IMR-90 (cell line): ENCODE results near the gene FAM193A. TPM values are rescaled to one million over a fixed set of nuclear protein-coding genes. Genes with fewer than 3 reads are reported as not detected.

Experiments used
- ATAC-seq: fragments of 200-7000 bp; cut with Tn5 transposase; 2 replicates; pipeline ENCODE4 v1.9.1; 2020; ENCODE audit warnings: low read depth, mild to moderate bottlenecking, moderate library complexity
- BruUV-seq: library from RNA; stranded (reverse); fragments of 400-500 nt; replicated peaks from 2 replicates; lab custom pipeline; 2021; lab: Mats Ljungman, UMichigan
- CTCF ChIA-PET: fragments of 300-600 bp; formaldehyde crosslinking; extraction: SDS; loops from one replicate; lab custom pipeline; 2021; ENCODE audit warnings: antibody characterized with exemption; lab: Yijun Ruan, JAX
- POLR2A ChIA-PET: fragments of 300-600 bp; sonication (Branson Sonifier 250); formaldehyde crosslinking; loops from one replicate; lab custom pipeline; 2022; ENCODE audit warnings: antibody characterized with exemption; ENCODE audit not compliant: unreplicated experiment; lab: Charles Lee
- DNase-seq: peaks from one replicate; pipeline ENCODE4 v3.0.0; 2013
- H2AFZ ChIP-seq: replicated peaks from 2 replicates; pipeline ENCODE3; 2013; ENCODE audit warnings: low read length, mild to moderate bottlenecking; ENCODE audit not compliant: poor library complexity
- H2AK5ac ChIP-seq: 2 replicates; pipeline ENCODE4 v1.6.1; 2013; ENCODE audit warnings: low read depth, low read length, inconsistent platforms
- H2AK9ac ChIP-seq: replicated peaks from 2 replicates; pipeline ENCODE3; 2013; ENCODE audit warnings: mild to moderate bottlenecking, low read depth, low read length, moderate library complexity; ENCODE audit not compliant: poor library complexity
- H2BK120ac ChIP-seq: 2 replicates; pipeline ENCODE4 v1.6.1; 2013; ENCODE audit warnings: low read depth, low read length, inconsistent platforms
- H2BK15ac ChIP-seq: 3 replicates; pipeline ENCODE4 v1.6.1; 2013; ENCODE audit warnings: low read depth, low read length, inconsistent platforms
- H2BK20ac ChIP-seq: 2 replicates; pipeline ENCODE4 v1.6.1; 2013; ENCODE audit warnings: low read depth, mild to moderate bottlenecking, inconsistent platforms, low read length, moderate library complexity
- H2BK5ac ChIP-seq: 2 replicates; pipeline ENCODE4 v1.6.1; 2013; ENCODE audit warnings: mild to moderate bottlenecking, low read depth, low read length, inconsistent platforms; ENCODE audit not compliant: poor library complexity, severe bottlenecking
- H3K14ac ChIP-seq: replicated peaks from 2 replicates; pipeline ENCODE4 v1.6.1; 2013; ENCODE audit warnings: low read depth, low read length, inconsistent platforms
- H3K18ac ChIP-seq: 2 replicates; pipeline ENCODE4 v1.6.1; 2013; ENCODE audit warnings: low read depth, low read length, control low read depth
- H3K23ac ChIP-seq: 2 replicates; pipeline ENCODE4 v1.6.1; 2013; ENCODE audit warnings: low read depth, low read length, inconsistent platforms
- H3K27ac ChIP-seq: 2 replicates; pipeline ENCODE4 v1.5.1; 2013; ENCODE audit warnings: mild to moderate bottlenecking, control low read depth, low read length; ENCODE audit not compliant: insufficient read depth
- H3K27me3 ChIP-seq: 2 replicates; pipeline ENCODE4 v1.6.1; 2013; ENCODE audit warnings: low read length; ENCODE audit not compliant: control insufficient read depth, insufficient read depth
- H3K36me3 ChIP-seq: 2 replicates; pipeline ENCODE4 v1.6.1; 2013; ENCODE audit warnings: low read length, mixed read lengths; ENCODE audit not compliant: control insufficient read depth, insufficient read depth
- H3K4ac ChIP-seq: 2 replicates; pipeline ENCODE4 v1.6.1; 2013; ENCODE audit warnings: low read depth, low read length, inconsistent platforms
- H3K4me1 ChIP-seq: 2 replicates; pipeline ENCODE4 v1.6.1; 2013; ENCODE audit warnings: low read length, mixed read lengths; ENCODE audit not compliant: control insufficient read depth, insufficient read depth
- H3K4me2 ChIP-seq: 2 replicates; pipeline ENCODE4 v1.6.1; 2013; ENCODE audit warnings: low read depth, mild to moderate bottlenecking, control low read depth, low read length, moderate library complexity
- H3K4me3 ChIP-seq: 2 replicates; pipeline ENCODE4 v1.5.1; 2013; ENCODE audit warnings: low read depth, mild to moderate bottlenecking, control low read depth, low read length, moderate library complexity; ENCODE audit not compliant: insufficient read depth
- H3K56ac ChIP-seq: 2 replicates; pipeline ENCODE4 v1.6.1; 2013; ENCODE audit warnings: low read length, inconsistent platforms; ENCODE audit not compliant: insufficient read depth; ENCODE audit errors: extremely low read depth
- H3K79me1 ChIP-seq, 2 experiments: 2 replicates each; pipeline ENCODE4 v1.6.1; 2013; ENCODE audit warnings: low read length in 2 of 2, inconsistent platforms in 1 of 2, low read depth in 1 of 2
- H3K9ac ChIP-seq: 2 replicates; pipeline ENCODE4 v1.6.1; 2013; ENCODE audit warnings: low read depth, low read length, control low read depth
- H3K9me1 ChIP-seq: 2 replicates; pipeline ENCODE4 v1.6.1; 2013; ENCODE audit warnings: low read length, inconsistent platforms; ENCODE audit not compliant: insufficient read depth
- H3K9me3 ChIP-seq: 2 replicates; pipeline ENCODE4 v1.6.1; 2013; ENCODE audit warnings: low read length; ENCODE audit not compliant: control insufficient read depth, insufficient read depth
- H4K20me1 ChIP-seq: 2 replicates; pipeline ENCODE4 v1.6.1; 2013; ENCODE audit warnings: low read length, inconsistent platforms; ENCODE audit not compliant: insufficient read depth
- H4K5ac ChIP-seq: 2 replicates; pipeline ENCODE4 v1.6.1; 2013; ENCODE audit warnings: mild to moderate bottlenecking, low read depth, low read length, control low read depth
- H4K8ac ChIP-seq, 2 experiments: 2 replicates each; pipeline ENCODE4 v1.6.1; 2013; ENCODE audit warnings: low read depth in 2 of 2, low read length in 2 of 2, control low read depth in 1 of 2, inconsistent platforms in 1 of 2
- H4K91ac ChIP-seq: 2 replicates; pipeline ENCODE4 v1.6.1; 2013; ENCODE audit warnings: low read depth, low read length, inconsistent platforms; ENCODE audit not compliant: insufficient read depth
- BHLHE40 ChIP-seq: fragments of 150-350 bp; IDR thresholded peaks from 2 replicates; pipeline ENCODE4 v1.6.1; 2016; ENCODE audit warnings: mild to moderate bottlenecking, low read depth, low read length
- CEBPB ChIP-seq: IDR thresholded peaks from 2 replicates; pipeline ENCODE4 v1.6.1; 2012; ENCODE audit warnings: low read depth, low read length, improper control_type of control experiment
- CHD1 ChIP-seq: IDR thresholded peaks from 2 replicates; pipeline ENCODE4 v1.6.1; 2012; ENCODE audit warnings: low read depth, low read length, improper control_type of control experiment
- CTCF ChIP-seq: conservative IDR thresholded peaks from 2 replicates; pipeline ENCODE4 v1.5.1; 2012; ENCODE audit warnings: mild to moderate bottlenecking, low read depth, low read length, improper control_type of control experiment
- ELK1 ChIP-seq: fragments of 150-350 bp; IDR thresholded peaks from 2 replicates; pipeline ENCODE4 v1.6.1; 2016; ENCODE audit warnings: low read depth, mild to moderate bottlenecking, low read length, moderate library complexity, borderline replicate concordance
- FOS ChIP-seq: fragments of 150-350 bp; IDR thresholded peaks from 2 replicates; pipeline ENCODE4 v1.6.1; 2016; ENCODE audit warnings: low read depth, low read length
- MAFK ChIP-seq: IDR thresholded peaks from 2 replicates; pipeline ENCODE4 v1.6.1; 2012; ENCODE audit warnings: low read depth, low read length, improper control_type of control experiment
- MAZ ChIP-seq: IDR thresholded peaks from 2 replicates; pipeline ENCODE4 v1.6.1; 2012; ENCODE audit warnings: low read depth, mild to moderate bottlenecking, low read length, improper control_type of control experiment, moderate library complexity, borderline replicate concordance
- POLR2A ChIP-seq: IDR thresholded peaks from 2 replicates; pipeline ENCODE4 v1.6.1; 2012; ENCODE audit warnings: mild to moderate bottlenecking, low read depth, low read length
- SMC3 ChIP-seq: fragments of 150-350 bp; IDR thresholded peaks from 2 replicates; pipeline ENCODE4 v1.6.1; 2016; ENCODE audit warnings: low read depth, mild to moderate bottlenecking, antibody characterized with exemption, low read length, moderate library complexity
- WGBS, 2 experiments: methylation state at CpG; one replicate each; pipeline versions ENCODE4 v1.1.5 to v1.1.7; 2013; ENCODE audit warnings: missing lambda C conversion rate in 2 of 2; ENCODE audit not compliant: insufficient read length in 1 of 2; ENCODE audit errors: extremely low coverage in 2 of 2; 5-methylcytosine and 5-hydroxymethylcytosine counted together
- dilution Hi-C: fragments of 300-500 bp; cut with HindIII; formaldehyde crosslinking; loops from one replicate; pipeline ENCODE4 v1.14.3; 2018; ENCODE audit warnings: low sequenced_read_pairs; ENCODE audit not compliant: unreplicated experiment
- in situ Hi-C: fragments of 300-500 bp; cut with MboI; formaldehyde crosslinking; loops from 3 replicates; pipeline ENCODE4 v1.14.3; 2019; ENCODE audit warnings: low sequenced_read_pairs, inconsistent platforms, mixed read lengths
- intact Hi-C: fragments of 100-400 bp; cut with micrococcal nuclease; formaldehyde crosslinking; loops from 2 replicates; pipeline ENCODE4 v1.10.0; 2022
- polyA plus RNA-seq, 3 experiments: library from polyadenylated mRNA; depleted of rRNA; stranded (reverse); fragments of >200 nt; gene quantifications; 2 replicates each; pipeline ENCODE4 v1.2.3, GENCODE V29; 2012; ENCODE audit warnings: low replicate concordance in 1 of 3
- total RNA-seq: library from RNA; depleted of rRNA; stranded (reverse); fragments of >200 nt; gene quantifications from 2 replicates; pipeline ENCODE4 v1.2.3, GENCODE V29; 2012

The FAM193A gene
- total and polyA plus RNA-seq, 2 of the 4 experiments (the other 2 are of a cell fraction): 6.8 to 11.0 TPM

GRCh38 chr4:2507259-2507658, 29.2 kb upstream of the FAM193A start:
- BruUV-seq: no TSS peak
- CTCF ChIA-PET: no interaction called here
- H4K5ac ChIP-seq: no peak overlapping the region

More at GRCh38 chr4:2507259-2507658, 29.2 kb upstream of the FAM193A start:
- POLR2A ChIA-PET: no interaction called here
- in situ Hi-C loops: no loop called here
- Histone ChIP-seq H3K4ac (no peak overlapping the region), H3K14ac (no peak overlapping the region), H3K18ac (no peak overlapping the region), H3K23ac (no peak overlapping the region), H3K4me3 (no peak overlapping the region), H4K20me1 (peaks cover 46% of the 10 kb centered on the region), H2BK20ac (no peak overlapping the region), H3K4me2 (no peak overlapping the region), H2BK5ac (no peak overlapping the region), H3K9me1 (peaks cover 3% of the 10 kb centered on the region; the same call in 1 of the 2 replicates), H3K9ac (no peak overlapping the region), H2AFZ (no peak overlapping the region), H4K91ac (no peak overlapping the region), H3K4me1 (no peaks in the 10 kb centered on the region), H2BK120ac (no peak overlapping the region), H2BK15ac (no peak overlapping the region), H3K79me1 (peaks cover 50 to 77% of the 10 kb centered on the region in 2 experiments), H3K9me3 (no peaks in the 10 kb centered on the region), H2AK9ac (no peak overlapping the region), H3K27me3 (no peaks in the 10 kb centered on the region), H2AK5ac (no peak overlapping the region), H3K27ac (no peak overlapping the region), H3K56ac (no peak overlapping the region), H4K8ac (no peak overlapping the region), H3K36me3 (peaks cover 42% of the 10 kb centered on the region)
- TF ChIP-seq POLR2A (no peak), ELK1 (no peak), CHD1 (no peak), FOS (no peak), CEBPB (no peak), CTCF (no peak), MAZ (no peak), BHLHE40 (no peak), MAFK (no peak), SMC3 (no peak)
- dilution Hi-C loops: no loop called here
- whole genome bisulfite sequencing, 2 experiments: 86% methylated on average over 1 of the region's 4 CpGs; no CpG with 5 or more reads in 1 of the 2 experiments
- ATAC-seq (no peak), DNase-seq (no peak)
- intact Hi-C loops: no loop called here
